Panc1 (cell line): Measurements from ENCODE around the gene PDE6A. TPM values are rescaled to one million over a fixed set of nuclear protein-coding genes. Genes with fewer than 3 reads are reported as not detected.

Experiments used
- ATAC-seq: fragments of 200-7000 bp; cut with Tn5 transposase; 2 replicates; pipeline ENCODE4 v1.9.1; 2020; ENCODE audit warnings: mild to moderate bottlenecking, moderate library complexity
- BruUV-seq: library from RNA; stranded (reverse); fragments of 400-500 nt; replicated peaks from 2 replicates; lab custom pipeline; 2021; lab: Mats Ljungman, UMichigan
- CTCF ChIA-PET: fragments of 300-600 bp; sonication (Branson Sonifier 250); formaldehyde crosslinking; loops from one replicate; lab custom pipeline; 2022; ENCODE audit warnings: antibody characterized with exemption; lab: Charles Lee
- POLR2A ChIA-PET: fragments of 300-600 bp; sonication (Branson Sonifier 250); formaldehyde crosslinking; loops from one replicate; lab custom pipeline; 2022; ENCODE audit warnings: antibody characterized with exemption; lab: Charles Lee
- DNase-seq: peaks from one replicate; pipeline ENCODE4 v3.0.0-alpha.2; 2010; ENCODE audit warnings: low read depth, low spot score
- H3K27ac ChIP-seq: 2 replicates; pipeline ENCODE4 v1.5.1; 2011; ENCODE audit warnings: mild to moderate bottlenecking, low read length, inconsistent platforms
- H3K27me3 ChIP-seq: fragments of 200-500 bp; sonication (Bioruptor generic); 2 replicates; pipeline ENCODE4 v1.6.0; 2014; ENCODE audit warnings: low read length, inconsistent platforms; ENCODE audit not compliant: control insufficient read depth, insufficient read depth
- H3K36me3 ChIP-seq: fragments of 200-500 bp; sonication (Bioruptor generic); 2 replicates; pipeline ENCODE4 v1.5.1; 2014; ENCODE audit warnings: inconsistent platforms, mild to moderate bottlenecking, low read length, moderate library complexity; ENCODE audit not compliant: control insufficient read depth, insufficient read depth
- H3K4me1 ChIP-seq: 2 replicates; pipeline ENCODE4 v1.5.1; 2011; ENCODE audit warnings: inconsistent platforms, mild to moderate bottlenecking, low read length, moderate library complexity; ENCODE audit not compliant: control insufficient read depth, insufficient read depth
- H3K4me3 ChIP-seq, 2 experiments: 2 replicates each; pipeline ENCODE4 v1.5.1; 2011 to 2012; ENCODE audit warnings: low read depth in 2 of 2, low read length in 2 of 2, mild to moderate bottlenecking in 2 of 2, inconsistent platforms in 1 of 2, moderate library complexity in 1 of 2
- H3K9me3 ChIP-seq: fragments of 200-500 bp; sonication (Bioruptor generic); 2 replicates; pipeline ENCODE4 v1.5.1; 2014; ENCODE audit warnings: low read depth, mild to moderate bottlenecking, inconsistent platforms, low read length, moderate library complexity; ENCODE audit not compliant: control insufficient read depth, insufficient read depth
- POLR2AphosphoS5 ChIP-seq: IDR thresholded peaks from 2 replicates; pipeline ENCODE4 v1.6.1; 2012; ENCODE audit warnings: mild to moderate bottlenecking, low read depth, low read length, moderate library complexity
- SIN3A ChIP-seq: IDR thresholded peaks from 2 replicates; pipeline ENCODE4 v1.6.1; 2012; ENCODE audit warnings: low read depth, mild to moderate bottlenecking, low read length, moderate library complexity, borderline replicate concordance; ENCODE audit not compliant: insufficient read depth
- TCF7L2 ChIP-seq: IDR thresholded peaks from 2 replicates; pipeline ENCODE4 v1.6.1; 2011; ENCODE audit warnings: mild to moderate bottlenecking, low read depth, low read length, inconsistent platforms
- in situ Hi-C: cut with HindIII; loops from 2 replicates; pipeline ENCODE4 v1.10.0; 2016; ENCODE audit warnings: low sequenced_read_pairs, low pct_unique_long_range_greater_than_20kb
- intact Hi-C: fragments of 100-400 bp; cut with micrococcal nuclease; formaldehyde crosslinking; loops from one replicate; pipeline ENCODE4 v1.10.0; 2022; ENCODE audit not compliant: unreplicated experiment
- total RNA-seq: library from RNA; stranded (reverse); gene quantifications from one replicate; pipeline ENCODE4 v1.2.1, GENCODE V29; 2021; ENCODE audit not compliant: unreplicated experiment
- TF ChIP-seq, protein P1 (sequence below), 2 experiments: IDR thresholded peaks; 2 replicates each; pipeline ENCODE4 v1.6.1; 2011 to 2012; ENCODE audit warnings: low read depth in 2 of 2, control low read depth in 1 of 2, low read length in 1 of 2, mild to moderate bottlenecking in 1 of 2, moderate library complexity in 1 of 2; ENCODE audit not compliant: insufficient read depth in 1 of 2
- TF ChIP-seq, protein P2 (sequence below): fragments of 450-650 bp; IDR thresholded peaks from 2 replicates; pipeline ENCODE4 v1.5.1; 2017; ENCODE audit warnings: mild to moderate bottlenecking

The PDE6A gene
- total RNA-seq, 1 experiment from 2014 or later, result 0.33 TPM

DNA sequence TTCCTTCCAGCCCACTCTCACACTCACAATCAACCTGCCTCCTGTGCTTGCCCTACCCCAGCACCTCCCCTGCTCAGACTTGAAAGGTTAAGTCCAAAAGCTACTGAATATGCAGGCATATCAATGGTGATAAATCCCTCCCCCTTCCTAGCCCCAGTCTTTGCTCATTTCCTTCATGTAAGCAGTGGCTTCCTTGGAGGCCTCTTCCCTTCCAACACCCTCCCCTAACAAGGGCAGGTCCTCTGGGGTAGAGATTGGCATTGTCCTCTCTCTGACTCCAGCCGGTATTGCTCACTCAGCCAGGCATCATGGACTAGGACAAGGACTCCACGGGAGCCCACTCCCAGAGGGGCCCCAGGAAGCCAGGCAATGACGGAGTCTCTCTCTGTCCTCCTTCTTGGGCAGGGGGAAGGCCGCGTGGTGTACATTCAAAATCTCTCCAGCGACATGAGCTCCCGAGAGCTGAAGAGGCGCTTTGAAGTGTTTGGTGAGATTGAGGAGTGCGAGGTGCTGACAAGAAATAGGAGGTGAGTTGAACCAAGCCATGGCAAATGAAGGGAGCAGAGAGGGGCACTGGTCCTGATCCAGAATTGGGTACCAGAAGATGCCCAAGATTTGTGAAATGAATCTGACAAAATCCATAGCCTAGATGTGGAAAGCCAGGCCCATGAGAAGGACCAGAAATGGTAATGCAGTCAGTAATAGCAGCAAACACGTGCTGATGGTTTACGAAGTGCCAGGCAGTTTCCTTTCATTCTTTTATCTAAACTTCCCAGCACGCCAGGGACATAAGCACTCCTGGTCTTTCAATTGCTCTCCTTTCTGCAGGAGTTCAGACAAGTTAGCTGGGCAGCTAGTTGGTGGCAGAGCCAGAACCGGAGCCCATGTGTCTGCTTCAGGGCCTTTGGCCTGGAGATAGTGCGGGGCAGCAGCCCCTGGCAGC, 102.5 kb downstream of the PDE6A start:
- POLR2A ChIA-PET, result no interaction called here
- no TSS peak for BruUV-seq
- peaks cover 10% of the 10 kb centered on the region for H3K4me1 ChIP-seq
- H3K4me3 ChIP-seq, result no peak overlapping the region
- H3K36me3 ChIP-seq, result no peaks in the 10 kb centered on the region
- in situ Hi-C loops, result no loop called here
- DNase-seq (no peak), ATAC-seq (no peak)
- H3K27me3 ChIP-seq, result no peaks in the 10 kb centered on the region
- no peak overlapping the region for H3K27ac ChIP-seq
- intact Hi-C loops, result no loop called here
- no peaks in the 10 kb centered on the region for H3K9me3 ChIP-seq
- no peak for TF ChIP-seq POLR2AphosphoS5
- TF ChIP-seq, protein P1, sequence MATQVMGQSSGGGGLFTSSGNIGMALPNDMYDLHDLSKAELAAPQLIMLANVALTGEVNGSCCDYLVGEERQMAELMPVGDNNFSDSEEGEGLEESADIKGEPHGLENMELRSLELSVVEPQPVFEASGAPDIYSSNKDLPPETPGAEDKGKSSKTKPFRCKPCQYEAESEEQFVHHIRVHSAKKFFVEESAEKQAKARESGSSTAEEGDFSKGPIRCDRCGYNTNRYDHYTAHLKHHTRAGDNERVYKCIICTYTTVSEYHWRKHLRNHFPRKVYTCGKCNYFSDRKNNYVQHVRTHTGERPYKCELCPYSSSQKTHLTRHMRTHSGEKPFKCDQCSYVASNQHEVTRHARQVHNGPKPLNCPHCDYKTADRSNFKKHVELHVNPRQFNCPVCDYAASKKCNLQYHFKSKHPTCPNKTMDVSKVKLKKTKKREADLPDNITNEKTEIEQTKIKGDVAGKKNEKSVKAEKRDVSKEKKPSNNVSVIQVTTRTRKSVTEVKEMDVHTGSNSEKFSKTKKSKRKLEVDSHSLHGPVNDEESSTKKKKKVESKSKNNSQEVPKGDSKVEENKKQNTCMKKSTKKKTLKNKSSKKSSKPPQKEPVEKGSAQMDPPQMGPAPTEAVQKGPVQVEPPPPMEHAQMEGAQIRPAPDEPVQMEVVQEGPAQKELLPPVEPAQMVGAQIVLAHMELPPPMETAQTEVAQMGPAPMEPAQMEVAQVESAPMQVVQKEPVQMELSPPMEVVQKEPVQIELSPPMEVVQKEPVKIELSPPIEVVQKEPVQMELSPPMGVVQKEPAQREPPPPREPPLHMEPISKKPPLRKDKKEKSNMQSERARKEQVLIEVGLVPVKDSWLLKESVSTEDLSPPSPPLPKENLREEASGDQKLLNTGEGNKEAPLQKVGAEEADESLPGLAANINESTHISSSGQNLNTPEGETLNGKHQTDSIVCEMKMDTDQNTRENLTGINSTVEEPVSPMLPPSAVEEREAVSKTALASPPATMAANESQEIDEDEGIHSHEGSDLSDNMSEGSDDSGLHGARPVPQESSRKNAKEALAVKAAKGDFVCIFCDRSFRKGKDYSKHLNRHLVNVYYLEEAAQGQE (IDR thresholded peaks at IDR 0.05; ENCODE audit: insufficient read depth in 1 of 2, low read depth in 2 of 2, low read length in 1 of 2), result no peak
- TF ChIP-seq, protein P2, sequence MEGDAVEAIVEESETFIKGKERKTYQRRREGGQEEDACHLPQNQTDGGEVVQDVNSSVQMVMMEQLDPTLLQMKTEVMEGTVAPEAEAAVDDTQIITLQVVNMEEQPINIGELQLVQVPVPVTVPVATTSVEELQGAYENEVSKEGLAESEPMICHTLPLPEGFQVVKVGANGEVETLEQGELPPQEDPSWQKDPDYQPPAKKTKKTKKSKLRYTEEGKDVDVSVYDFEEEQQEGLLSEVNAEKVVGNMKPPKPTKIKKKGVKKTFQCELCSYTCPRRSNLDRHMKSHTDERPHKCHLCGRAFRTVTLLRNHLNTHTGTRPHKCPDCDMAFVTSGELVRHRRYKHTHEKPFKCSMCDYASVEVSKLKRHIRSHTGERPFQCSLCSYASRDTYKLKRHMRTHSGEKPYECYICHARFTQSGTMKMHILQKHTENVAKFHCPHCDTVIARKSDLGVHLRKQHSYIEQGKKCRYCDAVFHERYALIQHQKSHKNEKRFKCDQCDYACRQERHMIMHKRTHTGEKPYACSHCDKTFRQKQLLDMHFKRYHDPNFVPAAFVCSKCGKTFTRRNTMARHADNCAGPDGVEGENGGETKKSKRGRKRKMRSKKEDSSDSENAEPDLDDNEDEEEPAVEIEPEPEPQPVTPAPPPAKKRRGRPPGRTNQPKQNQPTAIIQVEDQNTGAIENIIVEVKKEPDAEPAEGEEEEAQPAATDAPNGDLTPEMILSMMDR, result no peak
- no peak for TF ChIP-seq TCF7L2
- no peak for TF ChIP-seq SIN3A
- CTCF ChIA-PET, result interaction anchor here (1.9 kb wide), 1 partner anchor 11 kb away, joined by 7 read pairs; no protein-coding TSS in a partner anchor

DNA sequence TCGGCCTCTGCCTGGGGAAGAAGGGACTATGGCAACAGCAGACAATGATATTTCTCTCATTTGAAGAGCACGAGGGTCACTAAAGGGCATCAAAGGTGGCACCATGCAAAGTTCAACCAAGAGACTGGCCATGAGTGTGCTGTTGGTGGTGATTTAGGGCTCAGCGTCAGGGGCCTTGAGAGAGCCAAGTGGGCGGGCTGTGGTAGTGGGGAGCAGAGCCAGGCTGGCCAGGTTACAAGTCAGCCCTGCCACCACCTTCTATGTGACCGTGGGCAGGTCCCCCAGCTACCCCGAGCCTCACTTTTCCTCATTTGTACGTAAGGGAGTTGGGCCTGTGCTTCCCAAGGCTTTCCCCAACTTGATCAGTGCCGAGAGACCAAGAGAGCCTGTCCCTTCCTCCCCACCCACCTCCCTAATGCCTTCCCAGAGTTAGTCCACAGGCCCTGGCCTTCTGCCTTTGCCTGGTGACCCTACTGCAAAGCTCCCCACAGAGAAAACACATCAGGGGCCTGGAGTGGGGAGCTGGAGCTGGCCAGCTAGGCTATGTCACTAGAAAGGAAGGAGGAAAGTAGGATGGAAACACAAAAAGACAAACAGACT, 104.3 kb downstream of the PDE6A start:
- BruUV-seq, result no TSS peak
- H3K4me1 ChIP-seq, result peaks cover 10% of the 10 kb centered on the region
- ChIA-PET POLR2A (no interaction called here), CTCF (interaction anchor here (1.2 kb wide), 1 partner anchor 121 kb away, joined by 6 read pairs; no protein-coding TSS in a partner anchor)
- H3K27ac ChIP-seq, result no peak overlapping the region; the same call in 1 of the 2 replicates
- no peak overlapping the region for H3K4me3 ChIP-seq
- in situ Hi-C loops (no loop called here), intact Hi-C loops (no loop called here)
- no peaks in the 10 kb centered on the region for H3K36me3 ChIP-seq
- H3K9me3 ChIP-seq, result no peaks in the 10 kb centered on the region
- H3K27me3 ChIP-seq, result no peaks in the 10 kb centered on the region
- TF ChIP-seq POLR2AphosphoS5, result no peak
- no peak for TF ChIP-seq SIN3A
- TF ChIP-seq TCF7L2, result no peak
- TF ChIP-seq, protein P2, result no peak
- TF ChIP-seq, protein P1 (IDR thresholded peaks at IDR 0.05; ENCODE audit: insufficient read depth in 1 of 2, low read depth in 2 of 2, low read length in 1 of 2), result no peak
- ATAC-seq, result no peak
- no peak for DNase-seq
